ENCODE data around the gene ANKIB1.
"Not testable (repeated sequence)": the region's sequence is repeated elsewhere in the genome, so short reads cannot be mapped to it uniquely, and the experiment has no call there.

ANKIB1 gene

GRCh38 chr7:92356406-92356805, 110.6 kb downstream of the ANKIB1 start:
- H3K4me1 ChIP-seq (ENCODE audit: control insufficient read depth, insufficient read depth, low read length, unreplicated experiment) = no peaks in the 10 kb centered on the region
- no peaks in the 10 kb centered on the region for H3K27me3 ChIP-seq (ENCODE audit: insufficient read depth, low read length)
- peaks cover 27% of the 10 kb centered on the region for H3K36me3 ChIP-seq (ENCODE audit: insufficient read depth, low read length)
- no peak overlapping the region for H3K4me3 ChIP-seq (ENCODE audit: low read depth, low read length)
- H3K79me2 ChIP-seq (ENCODE audit: control insufficient read depth, insufficient read depth, low read length, unreplicated experiment) = no peaks in the 10 kb centered on the region
- H3K27ac ChIP-seq (ENCODE audit: low read depth, low read length) = no peak overlapping the region
- H2AFZ ChIP-seq (ENCODE audit: low read length, unreplicated experiment) = no peak overlapping the region

- no peak overlapping the region for H3K4me3 ChIP-seq (ENCODE audit: low read depth, low read length)
- no peak overlapping the region for H2AFZ ChIP-seq (ENCODE audit: low read length, unreplicated experiment)
- H3K36me3 ChIP-seq (ENCODE audit: insufficient read depth, low read length) = peaks cover 27% of the 10 kb centered on the region
- H3K27me3 ChIP-seq (ENCODE audit: insufficient read depth, low read length) = no peaks in the 10 kb centered on the region
- no peak overlapping the region for H3K27ac ChIP-seq (ENCODE audit: low read depth, low read length)
- H3K4me1 ChIP-seq (ENCODE audit: control insufficient read depth, insufficient read depth, low read length, unreplicated experiment) = no peaks in the 10 kb centered on the region
- H3K79me2 ChIP-seq (ENCODE audit: control insufficient read depth, insufficient read depth, low read length, unreplicated experiment) = no peaks in the 10 kb centered on the region
Observed at GRCh38 chr7:92357260-92357659, 111.5 kb downstream of the ANKIB1 start.

GRCh38 chr7:92359179-92359578, 113.4 kb downstream of the ANKIB1 start:
- not testable (repeated sequence) for H3K4me3 ChIP-seq (ENCODE audit: low read depth, low read length); H3K4me1 ChIP-seq (ENCODE audit: control insufficient read depth, insufficient read depth, low read length, unreplicated experiment); H3K27me3 ChIP-seq (ENCODE audit: insufficient read depth, low read length); H3K27ac ChIP-seq (ENCODE audit: low read depth, low read length); H2AFZ ChIP-seq (ENCODE audit: low read length, unreplicated experiment); H3K79me2 ChIP-seq (ENCODE audit: control insufficient read depth, insufficient read depth, low read length, unreplicated experiment)
- H3K36me3 ChIP-seq (ENCODE audit: insufficient read depth, low read length) = peaks cover 24% of the 10 kb centered on the region

- H3K36me3 ChIP-seq (ENCODE audit: insufficient read depth, low read length) = peaks cover 24% of the 10 kb centered on the region
- H3K79me2 ChIP-seq (ENCODE audit: control insufficient read depth, insufficient read depth, low read length, unreplicated experiment) = no peaks in the 10 kb centered on the region
- no peak overlapping the region for H3K4me3 ChIP-seq (ENCODE audit: low read depth, low read length)
- H2AFZ ChIP-seq (ENCODE audit: low read length, unreplicated experiment) = no peak overlapping the region
- no peaks in the 10 kb centered on the region for H3K27me3 ChIP-seq (ENCODE audit: insufficient read depth, low read length)
- no peak overlapping the region for H3K27ac ChIP-seq (ENCODE audit: low read depth, low read length)
- no peaks in the 10 kb centered on the region for H3K4me1 ChIP-seq (ENCODE audit: control insufficient read depth, insufficient read depth, low read length, unreplicated experiment)
Observed at GRCh38 chr7:92359801-92360200, 114.0 kb downstream of the ANKIB1 start.

GRCh38 chr7:92360387-92360786, 114.6 kb downstream of the ANKIB1 start:
- Histone ChIP-seq H3K79me2 (ENCODE audit: control insufficient read depth, insufficient read depth, low read length, unreplicated experiment) (no peaks in the 10 kb centered on the region), H3K27ac (ENCODE audit: low read depth, low read length) (no peak overlapping the region), H3K36me3 (ENCODE audit: insufficient read depth, low read length) (peaks cover 24% of the 10 kb centered on the region), H2AFZ (ENCODE audit: low read length, unreplicated experiment) (no peak overlapping the region), H3K4me1 (ENCODE audit: control insufficient read depth, insufficient read depth, low read length, unreplicated experiment) (no peaks in the 10 kb centered on the region), H3K4me3 (ENCODE audit: low read depth, low read length) (no peak overlapping the region), H3K27me3 (ENCODE audit: insufficient read depth, low read length) (no peaks in the 10 kb centered on the region)

- Histone ChIP-seq H3K27ac (ENCODE audit: low read depth, low read length) (no peak overlapping the region), H3K4me3 (ENCODE audit: low read depth, low read length) (no peak overlapping the region), H2AFZ (ENCODE audit: low read length, unreplicated experiment) (no peak overlapping the region), H3K4me1 (ENCODE audit: control insufficient read depth, insufficient read depth, low read length, unreplicated experiment) (peaks cover 5% of the 10 kb centered on the region), H3K27me3 (ENCODE audit: insufficient read depth, low read length) (no peaks in the 10 kb centered on the region), H3K36me3 (ENCODE audit: insufficient read depth, low read length) (peaks cover 22% of the 10 kb centered on the region), H3K79me2 (ENCODE audit: control insufficient read depth, insufficient read depth, low read length, unreplicated experiment) (no peaks in the 10 kb centered on the region)
Observed at GRCh38 chr7:92362131-92362530, 116.4 kb downstream of the ANKIB1 start.

- Histone ChIP-seq H3K27ac (ENCODE audit: low read depth, low read length) (no peak overlapping the region), H3K4me1 (ENCODE audit: control insufficient read depth, insufficient read depth, low read length, unreplicated experiment) (peaks cover 5% of the 10 kb centered on the region), H2AFZ (ENCODE audit: low read length, unreplicated experiment) (no peak overlapping the region), H3K27me3 (ENCODE audit: insufficient read depth, low read length) (no peaks in the 10 kb centered on the region), H3K36me3 (ENCODE audit: insufficient read depth, low read length) (peaks cover 23% of the 10 kb centered on the region), H3K4me3 (ENCODE audit: low read depth, low read length) (no peak overlapping the region), H3K79me2 (ENCODE audit: control insufficient read depth, insufficient read depth, low read length, unreplicated experiment) (no peaks in the 10 kb centered on the region)
Observed at GRCh38 chr7:92366730-92367129, 121.0 kb downstream of the ANKIB1 start.

- Histone ChIP-seq H3K27ac (ENCODE audit: low read depth, low read length) (no peak overlapping the region), H2AFZ (ENCODE audit: low read length, unreplicated experiment) (no peak overlapping the region), H3K27me3 (ENCODE audit: insufficient read depth, low read length) (no peaks in the 10 kb centered on the region), H3K36me3 (ENCODE audit: insufficient read depth, low read length) (peaks cover 14% of the 10 kb centered on the region), H3K4me3 (ENCODE audit: low read depth, low read length) (no peak overlapping the region), H3K79me2 (ENCODE audit: control insufficient read depth, insufficient read depth, low read length, unreplicated experiment) (no peaks in the 10 kb centered on the region), H3K4me1 (ENCODE audit: control insufficient read depth, insufficient read depth, low read length, unreplicated experiment) (peaks cover 5% of the 10 kb centered on the region)
Observed at GRCh38 chr7:92368741-92369140, 123.0 kb downstream of the ANKIB1 start.

GRCh38 chr7:92375013-92375412, 129.2 kb downstream of the ANKIB1 start:
- Histone ChIP-seq H2AFZ (ENCODE audit: low read length, unreplicated experiment) (no peak overlapping the region), H3K79me2 (ENCODE audit: control insufficient read depth, insufficient read depth, low read length, unreplicated experiment) (no peaks in the 10 kb centered on the region), H3K27me3 (ENCODE audit: insufficient read depth, low read length) (no peaks in the 10 kb centered on the region), H3K27ac (ENCODE audit: low read depth, low read length) (no peak overlapping the region), H3K4me3 (ENCODE audit: low read depth, low read length) (no peak overlapping the region), H3K36me3 (ENCODE audit: insufficient read depth, low read length) (peaks cover 29% of the 10 kb centered on the region), H3K4me1 (ENCODE audit: control insufficient read depth, insufficient read depth, low read length, unreplicated experiment) (no peaks in the 10 kb centered on the region)

- Histone ChIP-seq H3K4me3 (ENCODE audit: low read depth, low read length) (no peak overlapping the region), H3K27ac (ENCODE audit: low read depth, low read length) (no peak overlapping the region), H3K4me1 (ENCODE audit: control insufficient read depth, insufficient read depth, low read length, unreplicated experiment) (no peaks in the 10 kb centered on the region), H3K79me2 (ENCODE audit: control insufficient read depth, insufficient read depth, low read length, unreplicated experiment) (no peaks in the 10 kb centered on the region), H3K27me3 (ENCODE audit: insufficient read depth, low read length) (no peaks in the 10 kb centered on the region), H3K36me3 (ENCODE audit: insufficient read depth, low read length) (peaks cover 11% of the 10 kb centered on the region), H2AFZ (ENCODE audit: low read length, unreplicated experiment) (no peak overlapping the region)
Observed at GRCh38 chr7:92391071-92391470, 145.3 kb downstream of the ANKIB1 start.

GRCh38 chr7:92397542-92397941, 151.8 kb downstream of the ANKIB1 start:
- Histone ChIP-seq H3K4me3 (ENCODE audit: low read depth, low read length) (no peak overlapping the region), H3K4me1 (ENCODE audit: control insufficient read depth, insufficient read depth, low read length, unreplicated experiment) (no peaks in the 10 kb centered on the region)

More at GRCh38 chr7:92397542-92397941, 151.8 kb downstream of the ANKIB1 start:
- no peak overlapping the region for H3K27ac ChIP-seq (ENCODE audit: low read depth, low read length)
- H3K27me3 ChIP-seq (ENCODE audit: insufficient read depth, low read length) = no peaks in the 10 kb centered on the region
- peaks cover 24% of the 10 kb centered on the region for H3K36me3 ChIP-seq (ENCODE audit: insufficient read depth, low read length)
- no peak overlapping the region for H2AFZ ChIP-seq (ENCODE audit: low read length, unreplicated experiment)
- H3K79me2 ChIP-seq (ENCODE audit: control insufficient read depth, insufficient read depth, low read length, unreplicated experiment) = no peaks in the 10 kb centered on the region

Measured in ACC112 (cell line).